ENCODE data around the gene GPR158. TPM values are rescaled to one million over a fixed set of nuclear protein-coding genes. Genes with fewer than 3 reads are reported as not detected.
A peak's percentile ranks its signal among the peaks of the same experiment; 100 is the strongest.

The GPR158 gene
- total RNA-seq, 1 donor from 2014 or later: 0.10 TPM

- H3K9me3 Mint-ChIP-seq (ENCODE audit: low read depth): no peaks in the 10 kb centered on the region
- H3K27ac Mint-ChIP-seq: no peak overlapping the region
- H3K4me3 Mint-ChIP-seq (ENCODE audit: low read depth): no peak overlapping the region
- H3K36me3 Mint-ChIP-seq (ENCODE audit: insufficient read depth): no peaks in the 10 kb centered on the region
- H3K27me3 Mint-ChIP-seq: peaks cover 4% of the 10 kb centered on the region
- H3K4me1 Mint-ChIP-seq (ENCODE audit: low read depth): peaks cover 13% of the 10 kb centered on the region
- DNase-seq (ENCODE audit: low spot score, unreplicated experiment): no peak
- TF ChIP-seq CTCF (IDR thresholded peaks at IDR 0.05; ENCODE audit: unreplicated experiment): no peak
Measured at GRCh38 chr10:25504838-25505237, 330.0 kb downstream of the GPR158 start.

DNA sequence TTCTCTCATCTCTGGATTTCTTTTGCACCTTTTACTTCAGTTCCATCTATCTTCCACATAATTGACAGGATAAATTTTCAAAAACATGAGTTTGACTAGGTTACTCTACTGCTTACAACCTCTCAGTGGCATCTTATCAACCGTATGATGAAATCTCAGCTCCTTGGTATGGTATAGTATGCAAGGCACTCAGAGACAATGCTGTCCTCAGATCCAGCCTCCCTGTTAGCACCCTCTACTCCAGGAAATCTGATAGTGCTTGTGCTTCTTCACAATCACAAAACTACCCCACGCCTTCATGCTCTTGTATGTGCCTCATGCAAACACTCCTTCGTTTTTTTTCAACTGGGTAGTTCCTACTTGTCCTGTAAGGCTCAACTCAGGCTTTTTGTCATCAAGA lies 330.7 kb downstream of the GPR158 start:
- TF ChIP-seq CTCF (IDR thresholded peaks at IDR 0.05; ENCODE audit: unreplicated experiment): no peak
- Mint-ChIP-seq H3K27ac (no peak overlapping the region), H3K36me3 (ENCODE audit: insufficient read depth) (no peaks in the 10 kb centered on the region), H3K4me3 (ENCODE audit: low read depth) (no peak overlapping the region), H3K9me3 (ENCODE audit: low read depth) (no peaks in the 10 kb centered on the region), H3K4me1 (ENCODE audit: low read depth) (peaks cover 13% of the 10 kb centered on the region), H3K27me3 (peaks cover 4% of the 10 kb centered on the region)
- no peak for DNase-seq (ENCODE audit: low spot score, unreplicated experiment)

DNA sequence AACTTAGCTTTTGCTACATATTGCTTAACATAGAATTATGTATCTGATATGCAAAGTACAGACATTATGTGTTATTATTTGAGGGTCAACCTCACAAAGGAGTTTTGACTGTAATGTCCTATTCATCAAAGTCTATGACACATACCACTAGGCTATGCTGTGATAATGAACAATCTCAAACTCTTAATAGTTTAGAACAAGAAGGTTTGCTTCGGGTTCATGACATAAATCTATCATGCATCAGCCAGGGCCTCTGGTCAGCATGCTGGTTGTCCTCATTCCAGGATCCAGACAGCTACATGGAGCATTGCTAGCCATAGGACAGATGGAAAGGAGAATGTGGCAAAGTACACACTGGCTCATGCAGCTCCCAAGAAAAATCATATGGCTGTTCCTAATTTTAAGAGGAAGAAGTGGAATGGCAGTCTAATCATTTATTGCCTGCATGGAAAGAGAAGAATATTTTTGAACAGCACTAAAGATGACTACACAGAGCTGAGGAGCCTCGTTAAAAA lies 332.1 kb downstream of the GPR158 start:
- Mint-ChIP-seq H3K36me3 (ENCODE audit: insufficient read depth) (no peaks in the 10 kb centered on the region), H3K27me3 (no peaks in the 10 kb centered on the region), H3K27ac (no peak overlapping the region), H3K4me3 (ENCODE audit: low read depth) (no peak overlapping the region), H3K9me3 (ENCODE audit: low read depth) (no peaks in the 10 kb centered on the region), H3K4me1 (ENCODE audit: low read depth) (peaks cover 13% of the 10 kb centered on the region)
- no peak for TF ChIP-seq CTCF (IDR thresholded peaks at IDR 0.05; ENCODE audit: unreplicated experiment)
- no peak for DNase-seq (ENCODE audit: low spot score, unreplicated experiment)

- no peak for DNase-seq (ENCODE audit: low spot score, unreplicated experiment)
- H3K27ac Mint-ChIP-seq: peak overlapping the region; percentile 81
- H3K36me3 Mint-ChIP-seq (ENCODE audit: insufficient read depth): no peaks in the 10 kb centered on the region
- no peaks in the 10 kb centered on the region for H3K9me3 Mint-ChIP-seq (ENCODE audit: low read depth)
- peaks cover 13% of the 10 kb centered on the region for H3K4me1 Mint-ChIP-seq (ENCODE audit: low read depth)
- H3K4me3 Mint-ChIP-seq (ENCODE audit: low read depth): no peak overlapping the region
- H3K27me3 Mint-ChIP-seq: no peaks in the 10 kb centered on the region
- no peak for TF ChIP-seq CTCF (IDR thresholded peaks at IDR 0.05; ENCODE audit: unreplicated experiment)
Measured at GRCh38 chr10:25508112-25508815, 333.5 kb downstream of the GPR158 start.

DNA sequence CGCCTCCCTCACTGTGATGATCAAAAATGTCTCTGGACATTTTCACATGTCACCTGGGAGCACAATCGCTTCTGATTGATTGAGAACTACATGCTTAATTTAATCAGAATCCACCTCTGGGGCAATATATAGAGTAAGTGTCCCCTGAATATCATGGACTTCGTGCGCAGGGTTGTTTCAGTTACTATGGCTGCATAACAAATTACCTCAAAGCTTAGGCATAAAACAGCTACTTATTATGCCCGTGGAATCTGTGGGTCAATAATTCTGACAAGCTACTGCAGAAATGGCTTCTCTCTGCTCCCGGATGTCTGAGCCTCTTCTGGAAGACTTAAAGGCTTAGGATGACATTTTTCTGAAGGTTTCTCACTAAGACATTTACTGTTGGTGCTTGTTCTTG lies 334.4 kb downstream of the GPR158 start:
- no peak for TF ChIP-seq CTCF (IDR thresholded peaks at IDR 0.05; ENCODE audit: unreplicated experiment)
- no peaks in the 10 kb centered on the region for H3K27me3 Mint-ChIP-seq
- no peaks in the 10 kb centered on the region for H3K36me3 Mint-ChIP-seq (ENCODE audit: insufficient read depth)
- no peak for DNase-seq (ENCODE audit: low spot score, unreplicated experiment)
- no peak overlapping the region for H3K4me3 Mint-ChIP-seq (ENCODE audit: low read depth)
- no peak overlapping the region for H3K27ac Mint-ChIP-seq
- H3K9me3 Mint-ChIP-seq (ENCODE audit: low read depth): no peaks in the 10 kb centered on the region
- peaks cover 13% of the 10 kb centered on the region for H3K4me1 Mint-ChIP-seq (ENCODE audit: low read depth)

Data from progenitor cell of endocrine pancreas (in vitro differentiated cells).